Smooth muscle cell (in vitro differentiated cells): ENCODE data around the gene TIPARP. TPM values are rescaled to one million over a fixed set of nuclear protein-coding genes. Genes with fewer than 3 reads are reported as not detected.

Experiments
- DNase-seq: peaks from one replicate; lab custom pipeline; 2025; ENCODE audit not compliant: unreplicated experiment; lab: John Stamatoyannopoulos, UW
- H2AFZ ChIP-seq: fragments of 200-600 bp; sonication (generic); 2 replicates; pipeline ENCODE4 v1.6.0; 2016; ENCODE audit warnings: antibody characterized with exemption, low read depth, mild to moderate bottlenecking
- H3F3A ChIP-seq: fragments of 200-600 bp; sonication (generic); 2 replicates; pipeline ENCODE4 v1.6.0; 2017; ENCODE audit warnings: antibody characterized with exemption, low read depth
- H3K27ac ChIP-seq: fragments of 200-600 bp; sonication (generic); 2 replicates; pipeline ENCODE4 v1.5.1; 2016; ENCODE audit warnings: low read depth, mild to moderate bottlenecking
- H3K27me3 ChIP-seq: fragments of 200-600 bp; sonication (generic); 2 replicates; pipeline ENCODE4 v1.6.1; 2016; ENCODE audit warnings: low read depth, mild to moderate bottlenecking
- H3K36me3 ChIP-seq: fragments of 200-600 bp; sonication (generic); 2 replicates; pipeline ENCODE4 v1.5.1; 2016; ENCODE audit warnings: low read depth
- H3K4me1 ChIP-seq: fragments of 200-600 bp; sonication (generic); 2 replicates; pipeline ENCODE4 v1.5.1; 2016; ENCODE audit warnings: low read depth
- H3K4me2 ChIP-seq: fragments of 200-600 bp; sonication (generic); 2 replicates; pipeline ENCODE4 v1.6.0; 2016; ENCODE audit warnings: mild to moderate bottlenecking
- H3K4me3 ChIP-seq: fragments of 200-600 bp; sonication (generic); 2 replicates; pipeline ENCODE4 v1.5.1; 2016; ENCODE audit warnings: mild to moderate bottlenecking
- H3K79me2 ChIP-seq: fragments of 200-600 bp; sonication (generic); 2 replicates; pipeline ENCODE4 v1.6.0; 2016; ENCODE audit warnings: low read depth, mild to moderate bottlenecking
- H3K9ac ChIP-seq: fragments of 200-600 bp; sonication (generic); 2 replicates; pipeline ENCODE4 v1.6.0; 2016; ENCODE audit warnings: low read depth
- H3K9me3 ChIP-seq: fragments of 200-600 bp; sonication (generic); replicated peaks from 2 replicates; pipeline ENCODE4 v1.5.1; 2016; ENCODE audit warnings: low read depth
- H4K20me1 ChIP-seq: fragments of 200-600 bp; sonication (generic); 2 replicates; pipeline ENCODE4 v1.6.0; 2016; ENCODE audit warnings: low read depth
- CTCF ChIP-seq: fragments of 200-600 bp; sonication (generic); IDR thresholded peaks from 2 replicates; pipeline ENCODE4 v1.5.1; 2017; ENCODE audit warnings: borderline replicate concordance, mild to moderate bottlenecking, antibody characterized with exemption; ENCODE audit not compliant: insufficient read depth, poor library complexity, severe bottlenecking
- WGBS: methylation state at CpG from one replicate; pipeline ENCODE4 v1.1.7; 2016; ENCODE audit warnings: low lambda C conversion rate; 5-methylcytosine and 5-hydroxymethylcytosine counted together
- polyA plus RNA-seq: library from polyadenylated mRNA; unstranded; fragments of >200 nt; fragmentation: Nextera tagmentation; extraction: Ambion mirVana; gene quantifications from 2 replicates; pipeline ENCODE4 v1.2.1, GENCODE V29; 2016
- total RNA-seq: library from RNA; depleted of rRNA; stranded (reverse); fragments of >200 nt; gene quantifications from 2 replicates; pipeline ENCODE4 v1.2.3, GENCODE V29; 2014

Gene TIPARP
- total and polyA plus RNA-seq, 2 experiments from 2014 or later: 12.5 to 65.2 TPM

GRCh38 chr3:156661155-156661554 lies 13.2 kb upstream of the TIPARP start:
- 89% methylated on average over 2 of the region's 2 CpGs for WGBS
- Histone ChIP-seq H2AFZ (no peak overlapping the region), H3K36me3 (no peaks in the 10 kb centered on the region), H3K79me2 (no peaks in the 10 kb centered on the region), H4K20me1 (no peaks in the 10 kb centered on the region), H3K9me3 (no peaks in the 10 kb centered on the region), H3K4me1 (no peaks in the 10 kb centered on the region), H3F3A (no peaks in the 10 kb centered on the region), H3K4me2 (no peak overlapping the region), H3K9ac (no peak overlapping the region), H3K4me3 (no peak overlapping the region), H3K27ac (no peak overlapping the region), H3K27me3 (no peaks in the 10 kb centered on the region)
- DNase-seq: no peak
- TF ChIP-seq CTCF: no peak

GRCh38 chr3:156664011-156664830 lies 10.2 kb upstream of the TIPARP start:
- H2AFZ ChIP-seq: no peak overlapping the region
- no peak overlapping the region for H3K4me3 ChIP-seq
- H3F3A ChIP-seq: no peaks in the 10 kb centered on the region
- H3K27me3 ChIP-seq: no peaks in the 10 kb centered on the region
- no peaks in the 10 kb centered on the region for H3K4me1 ChIP-seq
- no peak for DNase-seq
- 93% methylated on average over 8 of the region's 8 CpGs for WGBS
- H3K9me3 ChIP-seq: no peaks in the 10 kb centered on the region
- no peaks in the 10 kb centered on the region for H4K20me1 ChIP-seq
- no peak overlapping the region for H3K9ac ChIP-seq
- no peak overlapping the region for H3K27ac ChIP-seq
- no peaks in the 10 kb centered on the region for H3K36me3 ChIP-seq
- TF ChIP-seq CTCF: no peak
- no peak overlapping the region for H3K4me2 ChIP-seq
- no peaks in the 10 kb centered on the region for H3K79me2 ChIP-seq

DNA sequence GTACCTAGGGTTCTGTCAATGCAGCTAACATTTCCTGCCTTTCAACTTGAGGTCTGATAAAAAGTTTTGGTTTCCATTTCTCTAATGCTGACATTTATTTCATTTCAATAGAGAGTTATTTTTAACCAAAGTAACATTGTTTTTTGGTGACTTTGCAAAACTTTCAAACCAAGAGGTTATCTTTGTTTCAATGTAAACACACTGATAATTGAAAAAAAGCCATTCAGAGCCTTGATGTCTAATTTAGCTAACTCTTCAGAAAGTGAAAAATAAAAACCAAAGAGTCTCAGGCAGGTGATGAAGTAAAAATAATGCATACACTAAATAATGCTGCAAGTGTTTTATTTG lies 9.6 kb upstream of the TIPARP start:
- Histone ChIP-seq H3K9me3 (no peaks in the 10 kb centered on the region), H3K27ac (no peak overlapping the region), H3K4me3 (no peak overlapping the region), H3K27me3 (no peaks in the 10 kb centered on the region), H3K4me2 (peak overlapping the region; percentile 1), H3F3A (no peaks in the 10 kb centered on the region), H3K79me2 (no peaks in the 10 kb centered on the region), H3K4me1 (no peaks in the 10 kb centered on the region), H3K9ac (no peak overlapping the region), H4K20me1 (no peaks in the 10 kb centered on the region), H2AFZ (no peak overlapping the region), H3K36me3 (no peaks in the 10 kb centered on the region)
- no peak for TF ChIP-seq CTCF
- DNase-seq: no peak

DNA sequence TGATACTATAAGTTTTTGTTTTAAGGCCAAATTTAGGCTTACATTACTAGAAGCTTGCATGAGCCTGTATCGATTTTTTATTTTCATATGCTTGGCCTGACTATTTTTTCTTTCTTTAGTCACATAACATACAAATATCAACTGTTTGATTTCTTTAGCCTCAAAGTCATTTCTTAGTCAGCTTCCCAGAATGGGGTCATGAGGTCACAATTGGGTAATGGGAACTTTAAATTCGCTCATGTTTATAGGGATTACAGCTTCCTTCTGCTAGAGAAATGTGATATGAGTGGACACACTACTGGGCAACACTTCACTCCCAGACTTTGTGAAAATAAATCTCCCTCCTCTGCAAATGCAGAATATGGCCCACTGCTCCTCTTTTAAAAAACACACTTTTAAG lies 9.1 kb upstream of the TIPARP start:
- no peak for TF ChIP-seq CTCF
- H3K27me3 ChIP-seq: no peaks in the 10 kb centered on the region

More for the DNA sequence above, 9.1 kb upstream of the TIPARP start:
- Histone ChIP-seq H3K27ac (no peak overlapping the region), H3K79me2 (no peaks in the 10 kb centered on the region), H3K4me1 (no peaks in the 10 kb centered on the region), H3K36me3 (no peaks in the 10 kb centered on the region), H3K4me3 (no peak overlapping the region), H3K9ac (no peak overlapping the region), H3K4me2 (peak overlapping the region; percentile 1), H4K20me1 (no peaks in the 10 kb centered on the region), H3F3A (no peaks in the 10 kb centered on the region), H3K9me3 (no peaks in the 10 kb centered on the region), H2AFZ (no peak overlapping the region)
- DNase-seq: no peak
- 61% methylated on average over 2 of the region's 2 CpGs for WGBS
